HEK293 (cell line): ENCODE data around the gene TLE3.

Source experiments
- BCL11B ChIP-seq: fragments of 450-650 bp; formaldehyde crosslinking; IDR thresholded peaks from 2 replicates; pipeline ENCODE4 v1.5.1; 2016; ENCODE audit warnings: low read depth, missing biosample characterization, missing genetic modification characterization
- GLI2 ChIP-seq: fragments of 450-650 bp; formaldehyde crosslinking; IDR thresholded peaks from 2 replicates; pipeline ENCODE4; 2017; ENCODE audit warnings: missing biosample characterization, missing genetic modification characterization, low read depth, borderline replicate concordance
- KLF10 ChIP-seq: fragments of 450-650 bp; IDR thresholded peaks from 2 replicates; pipeline ENCODE4 v1.5.1; 2018; ENCODE audit warnings: missing biosample characterization, mild to moderate bottlenecking, missing genetic modification characterization
- OSR2 ChIP-seq: fragments of 450-650 bp; formaldehyde crosslinking; IDR thresholded peaks from 2 replicates; pipeline ENCODE4 v1.5.1; 2016; ENCODE audit warnings: missing biosample characterization, missing genetic modification characterization
- SALL2 ChIP-seq: fragments of 450-650 bp; formaldehyde crosslinking; IDR thresholded peaks from 2 replicates; pipeline ENCODE4 v1.5.0; 2017; ENCODE audit warnings: missing biosample characterization, mild to moderate bottlenecking, missing genetic modification characterization, borderline replicate concordance
- TRIM28 ChIP-seq: IDR thresholded peaks from 2 replicates; pipeline ENCODE4 v1.6.1; 2011; ENCODE audit warnings: low read length, control low read depth, borderline replicate concordance
- ZBTB48 ChIP-seq: fragments of 450-650 bp; formaldehyde crosslinking; IDR thresholded peaks from 2 replicates; pipeline ENCODE4 v1.5.1; 2016; ENCODE audit warnings: missing biosample characterization, missing genetic modification characterization
- ZBTB7A ChIP-seq: fragments of 450-650 bp; formaldehyde crosslinking; IDR thresholded peaks from 2 replicates; pipeline ENCODE4 v1.5.1; 2016; ENCODE audit warnings: low read depth, missing biosample characterization, missing genetic modification characterization
- ZNF112 ChIP-seq: fragments of 450-650 bp; formaldehyde crosslinking; IDR thresholded peaks from 2 replicates; pipeline ENCODE4 v1.5.0; 2017; ENCODE audit warnings: missing biosample characterization, missing genetic modification characterization
- ZNF146 ChIP-seq: fragments of 450-650 bp; formaldehyde crosslinking; IDR thresholded peaks from 2 replicates; pipeline ENCODE4 v1.5.1; 2016; ENCODE audit warnings: missing biosample characterization, missing genetic modification characterization
- ZNF155 ChIP-seq: fragments of 450-650 bp; formaldehyde crosslinking; IDR thresholded peaks from 2 replicates; pipeline ENCODE4 v1.5.1; 2016; ENCODE audit warnings: missing biosample characterization, missing genetic modification characterization
- ZNF169 ChIP-seq: fragments of 450-650 bp; formaldehyde crosslinking; IDR thresholded peaks from 2 replicates; pipeline ENCODE4 v1.5.1; 2016; ENCODE audit warnings: missing biosample characterization, missing genetic modification characterization
- ZNF175 ChIP-seq: fragments of 450-650 bp; formaldehyde crosslinking; IDR thresholded peaks from 2 replicates; pipeline ENCODE4 v1.5.1; 2016; ENCODE audit warnings: missing biosample characterization, missing genetic modification characterization
- ZNF184 ChIP-seq: fragments of 450-650 bp; IDR thresholded peaks from 2 replicates; pipeline ENCODE4 v1.5.1; 2018; ENCODE audit warnings: missing biosample characterization, mild to moderate bottlenecking, missing genetic modification characterization
- ZNF221 ChIP-seq: fragments of 450-650 bp; formaldehyde crosslinking; IDR thresholded peaks from 2 replicates; pipeline ENCODE4 v1.5.1; 2017; ENCODE audit warnings: missing biosample characterization, missing genetic modification characterization, borderline replicate concordance
- ZNF362 ChIP-seq: fragments of 450-650 bp; formaldehyde crosslinking; IDR thresholded peaks from 2 replicates; pipeline ENCODE4 v1.5.1; 2016; ENCODE audit warnings: missing biosample characterization, missing genetic modification characterization
- ZNF37A ChIP-seq: fragments of 450-650 bp; IDR thresholded peaks from 2 replicates; pipeline ENCODE4 v1.5.1; 2018; ENCODE audit warnings: missing biosample characterization, missing genetic modification characterization
- ZNF394 ChIP-seq: fragments of 450-650 bp; formaldehyde crosslinking; IDR thresholded peaks from 2 replicates; pipeline ENCODE4 v1.5.1; 2016; ENCODE audit warnings: missing biosample characterization, missing genetic modification characterization, mild to moderate bottlenecking, moderate library complexity, borderline replicate concordance
- ZNF560 ChIP-seq: fragments of 450-650 bp; formaldehyde crosslinking; IDR thresholded peaks from 2 replicates; pipeline ENCODE4 v1.5.1; 2017; ENCODE audit warnings: missing biosample characterization, missing genetic modification characterization, borderline replicate concordance
- ZNF571 ChIP-seq: fragments of 450-650 bp; formaldehyde crosslinking; IDR thresholded peaks from 2 replicates; pipeline ENCODE4 v1.5.0; 2017; ENCODE audit warnings: missing biosample characterization, missing genetic modification characterization
- ZNF596 ChIP-seq: fragments of 450-650 bp; IDR thresholded peaks from 2 replicates; pipeline ENCODE4 v1.5.0; 2018; ENCODE audit warnings: missing biosample characterization, mild to moderate bottlenecking, missing genetic modification characterization, moderate library complexity
- ZNF658 ChIP-seq: fragments of 450-650 bp; formaldehyde crosslinking; IDR thresholded peaks from 2 replicates; pipeline ENCODE4; 2016; ENCODE audit warnings: missing biosample characterization, missing genetic modification characterization
- ZNF670 ChIP-seq: fragments of 450-650 bp; formaldehyde crosslinking; IDR thresholded peaks from 2 replicates; pipeline ENCODE4 v1.5.1; 2016; ENCODE audit warnings: missing biosample characterization, missing genetic modification characterization, low read depth
- ZNF76 ChIP-seq: fragments of 450-650 bp; formaldehyde crosslinking; IDR thresholded peaks from 2 replicates; pipeline ENCODE4; 2016; ENCODE audit warnings: low read depth, missing biosample characterization, missing genetic modification characterization, borderline replicate concordance
- TF ChIP-seq, protein P1 (sequence below): fragments of 450-650 bp; formaldehyde crosslinking; IDR thresholded peaks from 2 replicates; pipeline ENCODE4 v1.5.1; 2017; ENCODE audit warnings: missing biosample characterization, missing genetic modification characterization
- TF ChIP-seq, protein P2 (sequence below): fragments of 450-650 bp; formaldehyde crosslinking; IDR thresholded peaks from 2 replicates; pipeline ENCODE4 v1.5.1; 2017; ENCODE audit warnings: missing biosample characterization, missing genetic modification characterization
- TF ChIP-seq, protein P3 (sequence below): fragments of 450-650 bp; formaldehyde crosslinking; IDR thresholded peaks from 2 replicates; pipeline ENCODE4 v1.5.1; 2016; ENCODE audit warnings: missing biosample characterization, missing genetic modification characterization, low read depth
- TF ChIP-seq, protein P4 (sequence below): fragments of 450-650 bp; formaldehyde crosslinking; IDR thresholded peaks from 2 replicates; pipeline ENCODE4 v1.5.1; 2016; ENCODE audit warnings: missing biosample characterization, missing genetic modification characterization

Gene TLE3

GRCh38 chr15:70096215-70097062 is 1.3 kb downstream of the TLE3 start (continued):
- TF ChIP-seq, protein P1, sequence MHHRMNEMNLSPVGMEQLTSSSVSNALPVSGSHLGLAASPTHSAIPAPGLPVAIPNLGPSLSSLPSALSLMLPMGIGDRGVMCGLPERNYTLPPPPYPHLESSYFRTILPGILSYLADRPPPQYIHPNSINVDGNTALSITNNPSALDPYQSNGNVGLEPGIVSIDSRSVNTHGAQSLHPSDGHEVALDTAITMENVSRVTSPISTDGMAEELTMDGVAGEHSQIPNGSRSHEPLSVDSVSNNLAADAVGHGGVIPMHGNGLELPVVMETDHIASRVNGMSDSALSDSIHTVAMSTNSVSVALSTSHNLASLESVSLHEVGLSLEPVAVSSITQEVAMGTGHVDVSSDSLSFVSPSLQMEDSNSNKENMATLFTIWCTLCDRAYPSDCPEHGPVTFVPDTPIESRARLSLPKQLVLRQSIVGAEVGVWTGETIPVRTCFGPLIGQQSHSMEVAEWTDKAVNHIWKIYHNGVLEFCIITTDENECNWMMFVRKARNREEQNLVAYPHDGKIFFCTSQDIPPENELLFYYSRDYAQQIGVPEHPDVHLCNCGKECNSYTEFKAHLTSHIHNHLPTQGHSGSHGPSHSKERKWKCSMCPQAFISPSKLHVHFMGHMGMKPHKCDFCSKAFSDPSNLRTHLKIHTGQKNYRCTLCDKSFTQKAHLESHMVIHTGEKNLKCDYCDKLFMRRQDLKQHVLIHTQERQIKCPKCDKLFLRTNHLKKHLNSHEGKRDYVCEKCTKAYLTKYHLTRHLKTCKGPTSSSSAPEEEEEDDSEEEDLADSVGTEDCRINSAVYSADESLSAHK (tag by site-specific recombination): no peak
- TF ChIP-seq ZNF658 (tag by site-specific recombination) (no peak), ZNF169 (tag by site-specific recombination) (no peak), ZNF112 (no peak), ZNF670 (no peak), ZNF596 (no peak), TRIM28 (no peak), ZBTB7A (0 out of 2 replicates have a peak, but pooled peaks have one; percentile 27), ZNF571 (no peak), ZNF76 (tag by site-specific recombination) (peak; percentile 56; the same call in 1 of the 2 replicates), ZNF37A (tag by site-specific recombination) (no peak), ZNF155 (tag by site-specific recombination) (no peak), ZNF394 (tag by site-specific recombination) (no peak), SALL2 (tag by site-specific recombination) (no peak), ZNF362 (tag by site-specific recombination) (no peak), ZNF175 (no peak), ZNF184 (tag by site-specific recombination) (no peak), OSR2 (tag by site-specific recombination) (no peak), BCL11B (tag by site-specific recombination) (no peak), ZNF146 (no peak), ZBTB48 (no peak), KLF10 (peak; percentile 16; the same call in 1 of the 2 replicates), ZNF560 (tag by site-specific recombination) (no peak), GLI2 (tag by site-specific recombination) (no peak), ZNF221 (no peak)
- TF ChIP-seq, protein P2, sequence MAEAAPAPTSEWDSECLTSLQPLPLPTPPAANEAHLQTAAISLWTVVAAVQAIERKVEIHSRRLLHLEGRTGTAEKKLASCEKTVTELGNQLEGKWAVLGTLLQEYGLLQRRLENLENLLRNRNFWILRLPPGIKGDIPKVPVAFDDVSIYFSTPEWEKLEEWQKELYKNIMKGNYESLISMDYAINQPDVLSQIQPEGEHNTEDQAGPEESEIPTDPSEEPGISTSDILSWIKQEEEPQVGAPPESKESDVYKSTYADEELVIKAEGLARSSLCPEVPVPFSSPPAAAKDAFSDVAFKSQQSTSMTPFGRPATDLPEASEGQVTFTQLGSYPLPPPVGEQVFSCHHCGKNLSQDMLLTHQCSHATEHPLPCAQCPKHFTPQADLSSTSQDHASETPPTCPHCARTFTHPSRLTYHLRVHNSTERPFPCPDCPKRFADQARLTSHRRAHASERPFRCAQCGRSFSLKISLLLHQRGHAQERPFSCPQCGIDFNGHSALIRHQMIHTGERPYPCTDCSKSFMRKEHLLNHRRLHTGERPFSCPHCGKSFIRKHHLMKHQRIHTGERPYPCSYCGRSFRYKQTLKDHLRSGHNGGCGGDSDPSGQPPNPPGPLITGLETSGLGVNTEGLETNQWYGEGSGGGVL (tag by site-specific recombination): peak; percentile 85
- TF ChIP-seq, protein P3, sequence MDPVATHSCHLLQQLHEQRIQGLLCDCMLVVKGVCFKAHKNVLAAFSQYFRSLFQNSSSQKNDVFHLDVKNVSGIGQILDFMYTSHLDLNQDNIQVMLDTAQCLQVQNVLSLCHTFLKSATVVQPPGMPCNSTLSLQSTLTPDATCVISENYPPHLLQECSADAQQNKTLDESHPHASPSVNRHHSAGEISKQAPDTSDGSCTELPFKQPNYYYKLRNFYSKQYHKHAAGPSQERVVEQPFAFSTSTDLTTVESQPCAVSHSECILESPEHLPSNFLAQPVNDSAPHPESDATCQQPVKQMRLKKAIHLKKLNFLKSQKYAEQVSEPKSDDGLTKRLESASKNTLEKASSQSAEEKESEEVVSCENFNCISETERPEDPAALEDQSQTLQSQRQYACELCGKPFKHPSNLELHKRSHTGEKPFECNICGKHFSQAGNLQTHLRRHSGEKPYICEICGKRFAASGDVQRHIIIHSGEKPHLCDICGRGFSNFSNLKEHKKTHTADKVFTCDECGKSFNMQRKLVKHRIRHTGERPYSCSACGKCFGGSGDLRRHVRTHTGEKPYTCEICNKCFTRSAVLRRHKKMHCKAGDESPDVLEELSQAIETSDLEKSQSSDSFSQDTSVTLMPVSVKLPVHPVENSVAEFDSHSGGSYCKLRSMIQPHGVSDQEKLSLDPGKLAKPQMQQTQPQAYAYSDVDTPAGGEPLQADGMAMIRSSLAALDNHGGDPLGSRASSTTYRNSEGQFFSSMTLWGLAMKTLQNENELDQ: no peak
- TF ChIP-seq, protein P4, sequence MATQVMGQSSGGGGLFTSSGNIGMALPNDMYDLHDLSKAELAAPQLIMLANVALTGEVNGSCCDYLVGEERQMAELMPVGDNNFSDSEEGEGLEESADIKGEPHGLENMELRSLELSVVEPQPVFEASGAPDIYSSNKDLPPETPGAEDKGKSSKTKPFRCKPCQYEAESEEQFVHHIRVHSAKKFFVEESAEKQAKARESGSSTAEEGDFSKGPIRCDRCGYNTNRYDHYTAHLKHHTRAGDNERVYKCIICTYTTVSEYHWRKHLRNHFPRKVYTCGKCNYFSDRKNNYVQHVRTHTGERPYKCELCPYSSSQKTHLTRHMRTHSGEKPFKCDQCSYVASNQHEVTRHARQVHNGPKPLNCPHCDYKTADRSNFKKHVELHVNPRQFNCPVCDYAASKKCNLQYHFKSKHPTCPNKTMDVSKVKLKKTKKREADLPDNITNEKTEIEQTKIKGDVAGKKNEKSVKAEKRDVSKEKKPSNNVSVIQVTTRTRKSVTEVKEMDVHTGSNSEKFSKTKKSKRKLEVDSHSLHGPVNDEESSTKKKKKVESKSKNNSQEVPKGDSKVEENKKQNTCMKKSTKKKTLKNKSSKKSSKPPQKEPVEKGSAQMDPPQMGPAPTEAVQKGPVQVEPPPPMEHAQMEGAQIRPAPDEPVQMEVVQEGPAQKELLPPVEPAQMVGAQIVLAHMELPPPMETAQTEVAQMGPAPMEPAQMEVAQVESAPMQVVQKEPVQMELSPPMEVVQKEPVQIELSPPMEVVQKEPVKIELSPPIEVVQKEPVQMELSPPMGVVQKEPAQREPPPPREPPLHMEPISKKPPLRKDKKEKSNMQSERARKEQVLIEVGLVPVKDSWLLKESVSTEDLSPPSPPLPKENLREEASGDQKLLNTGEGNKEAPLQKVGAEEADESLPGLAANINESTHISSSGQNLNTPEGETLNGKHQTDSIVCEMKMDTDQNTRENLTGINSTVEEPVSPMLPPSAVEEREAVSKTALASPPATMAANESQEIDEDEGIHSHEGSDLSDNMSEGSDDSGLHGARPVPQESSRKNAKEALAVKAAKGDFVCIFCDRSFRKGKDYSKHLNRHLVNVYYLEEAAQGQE (tag by site-specific recombination): peak; percentile 52; the same call in 1 of the 2 replicates
